Lower lobe of right lung (tissue), 2 donors: ENCODE measurements around the gene OLFML1. TPM values are rescaled to one million over a fixed set of nuclear protein-coding genes. Genes with fewer than 3 reads are reported as not detected.
A peak's percentile ranks its signal among the peaks of the same experiment; 100 is the strongest.

Experiments used
- ATAC-seq, 2 donors: fragments of 200-7000 bp; cut with Tn5 transposase; one replicate each; pipeline ENCODE4 v1.9.1; 2020 to 2022; ENCODE audit warnings: mild to moderate bottlenecking in 2 of 2, moderate library complexity in 2 of 2
- DNase-seq: peaks from one replicate; pipeline ENCODE4 v3.0.0-alpha.2; 2020
- H3K27ac ChIP-seq: fragments of 200-600 bp; one replicate; pipeline ENCODE4 v1.8.0; 2022
- H3K27me3 ChIP-seq: fragments of 200-600 bp; one replicate; pipeline ENCODE4 v1.8.0; 2022; ENCODE audit warnings: low read depth
- H3K36me3 ChIP-seq: fragments of 200-600 bp; one replicate; pipeline ENCODE4 v1.8.0; 2022; ENCODE audit warnings: mild to moderate bottlenecking
- H3K4me1 ChIP-seq: fragments of 200-600 bp; one replicate; pipeline ENCODE4 v1.8.0; 2022
- H3K4me3 ChIP-seq: fragments of 200-600 bp; one replicate; pipeline ENCODE4 v1.8.0; 2022; ENCODE audit warnings: mild to moderate bottlenecking
- H3K9me3 ChIP-seq: fragments of 200-600 bp; one replicate; pipeline ENCODE4 v1.8.0; 2022
- intact Hi-C: fragments of 100-400 bp; cut with DNase I; formaldehyde crosslinking; loops from one replicate; pipeline ENCODE4 v1.11.0; 2022
- total RNA-seq: library from RNA; stranded (reverse); fragmentation: NEBNext Ultra II Directional; extraction: Animal tissue kit (Norgen Biotek cat#: 25700); gene quantifications from one replicate; pipeline ENCODE4 v1.2.1, GENCODE V29; 2021
- TF ChIP-seq, protein P1 (sequence below): fragments of 200-600 bp; IDR thresholded peaks from one replicate; pipeline ENCODE4 v1.8.0; 2022; ENCODE audit warnings: antibody characterized with exemption, mild to moderate bottlenecking
- donor health status: DM: no; HTN: yes; CAD: no; lungs with severe emphysema.

The OLFML1 gene
- total RNA-seq, 1 donor from 2014 or later = 23.2 TPM

DNA sequence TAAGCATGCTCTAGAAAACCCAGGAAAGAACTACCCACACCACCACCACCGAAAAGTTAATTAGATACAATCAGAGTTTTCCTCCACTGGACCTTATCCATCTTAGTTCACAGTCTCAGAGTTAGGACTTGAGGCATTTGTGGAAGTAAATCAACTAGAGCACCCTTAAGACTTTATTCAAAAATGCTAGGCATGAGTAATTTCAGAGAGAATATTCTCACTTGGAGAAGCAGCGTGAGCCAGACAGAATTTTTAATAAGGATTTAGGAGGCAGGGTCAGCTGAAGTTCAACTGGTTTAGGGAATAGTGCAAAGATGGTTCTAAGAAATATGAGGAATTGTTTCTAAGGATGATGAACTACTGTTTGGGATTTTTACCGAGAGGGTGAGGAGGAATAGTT lies 1.2 kb upstream of the OLFML1 start:
- TF ChIP-seq, protein P1, sequence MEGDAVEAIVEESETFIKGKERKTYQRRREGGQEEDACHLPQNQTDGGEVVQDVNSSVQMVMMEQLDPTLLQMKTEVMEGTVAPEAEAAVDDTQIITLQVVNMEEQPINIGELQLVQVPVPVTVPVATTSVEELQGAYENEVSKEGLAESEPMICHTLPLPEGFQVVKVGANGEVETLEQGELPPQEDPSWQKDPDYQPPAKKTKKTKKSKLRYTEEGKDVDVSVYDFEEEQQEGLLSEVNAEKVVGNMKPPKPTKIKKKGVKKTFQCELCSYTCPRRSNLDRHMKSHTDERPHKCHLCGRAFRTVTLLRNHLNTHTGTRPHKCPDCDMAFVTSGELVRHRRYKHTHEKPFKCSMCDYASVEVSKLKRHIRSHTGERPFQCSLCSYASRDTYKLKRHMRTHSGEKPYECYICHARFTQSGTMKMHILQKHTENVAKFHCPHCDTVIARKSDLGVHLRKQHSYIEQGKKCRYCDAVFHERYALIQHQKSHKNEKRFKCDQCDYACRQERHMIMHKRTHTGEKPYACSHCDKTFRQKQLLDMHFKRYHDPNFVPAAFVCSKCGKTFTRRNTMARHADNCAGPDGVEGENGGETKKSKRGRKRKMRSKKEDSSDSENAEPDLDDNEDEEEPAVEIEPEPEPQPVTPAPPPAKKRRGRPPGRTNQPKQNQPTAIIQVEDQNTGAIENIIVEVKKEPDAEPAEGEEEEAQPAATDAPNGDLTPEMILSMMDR = no peak
- H3K27ac ChIP-seq = no peak overlapping the region
- ATAC-seq (no peak), DNase-seq (no peak)
- H3K4me3 ChIP-seq = no peak overlapping the region
- H3K36me3 ChIP-seq = no peaks in the 10 kb centered on the region
- H3K27me3 ChIP-seq = no peaks in the 10 kb centered on the region
- peaks cover 14% of the 10 kb centered on the region for H3K4me1 ChIP-seq
- H3K9me3 ChIP-seq = no peaks in the 10 kb centered on the region
- intact Hi-C loops = no loop called here

DNA sequence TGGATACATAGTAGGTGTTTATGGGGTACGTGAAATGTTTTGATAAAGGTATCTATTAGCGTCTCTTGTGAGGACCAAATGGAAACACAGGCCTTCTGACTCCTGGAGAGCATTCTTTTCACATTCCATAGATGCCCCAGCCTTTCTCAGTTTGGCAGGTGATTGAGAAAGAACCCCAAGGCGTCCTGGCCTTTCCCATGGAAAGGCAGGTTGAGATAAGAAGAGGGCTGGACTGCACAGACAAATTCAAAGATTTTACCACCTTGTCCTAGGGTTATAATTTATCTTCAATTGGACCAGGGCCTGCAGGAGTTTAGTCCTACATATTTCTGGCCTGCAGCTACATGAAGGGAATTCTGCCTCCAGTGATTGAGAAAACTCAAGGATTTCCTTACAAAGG lies 661 bp upstream of the OLFML1 start:
- H3K27ac ChIP-seq = peak overlapping the region; percentile 13
- intact Hi-C loops = no loop called here

DNA sequence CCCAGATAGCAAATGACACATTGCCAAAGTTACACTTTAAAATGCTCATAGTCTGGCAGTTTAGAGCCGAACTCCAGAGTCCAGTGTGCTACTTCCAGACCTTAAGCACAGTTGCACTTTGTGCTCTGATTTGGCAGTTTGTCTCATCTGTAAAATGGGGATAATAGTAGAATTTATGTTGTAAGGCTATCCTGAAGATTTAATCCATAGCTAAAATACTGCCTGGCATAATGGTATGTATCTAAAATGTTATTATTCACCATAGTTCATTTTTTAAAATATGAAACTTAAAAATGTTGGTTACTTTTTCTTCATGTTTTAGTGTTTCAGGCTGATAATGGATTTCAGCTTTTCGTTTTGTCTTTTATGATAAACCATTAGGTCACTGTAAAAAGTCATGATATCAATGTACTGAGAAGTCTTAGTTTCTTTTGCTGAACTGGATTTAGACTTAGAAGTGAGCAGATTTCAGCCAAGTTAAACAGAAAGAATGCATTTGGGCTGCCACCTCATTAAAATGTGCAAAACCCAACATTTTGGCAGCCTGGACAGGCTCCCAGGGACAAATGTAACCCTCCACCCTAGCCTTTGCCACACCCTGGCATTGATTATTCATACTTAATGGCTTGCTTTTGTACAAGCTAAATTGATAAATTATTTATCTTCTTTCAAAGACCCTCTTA lies 933 bp downstream of the OLFML1 start:
- Histone ChIP-seq H3K9me3 (no peaks in the 10 kb centered on the region), H3K4me3 (peak overlapping the region; percentile 53), H3K27me3 (no peaks in the 10 kb centered on the region), H3K4me1 (peaks cover 5% of the 10 kb centered on the region), H3K36me3 (no peaks in the 10 kb centered on the region), H3K27ac (peak overlapping the region; percentile 60)
- TF ChIP-seq, protein P1 = no peak
- no peak for ATAC-seq
- no peak for DNase-seq
- intact Hi-C loops = no loop called here

More for the DNA sequence above, 661 bp upstream of the OLFML1 start:
- TF ChIP-seq, protein P1 = no peak
- Histone ChIP-seq H3K4me1 (peaks cover 10% of the 10 kb centered on the region), H3K36me3 (no peaks in the 10 kb centered on the region), H3K9me3 (no peaks in the 10 kb centered on the region), H3K4me3 (no peak overlapping the region), H3K27me3 (no peaks in the 10 kb centered on the region)
- DNase-seq (no peak), ATAC-seq (peak in 1 of 2 donors; percentile 45)

DNA sequence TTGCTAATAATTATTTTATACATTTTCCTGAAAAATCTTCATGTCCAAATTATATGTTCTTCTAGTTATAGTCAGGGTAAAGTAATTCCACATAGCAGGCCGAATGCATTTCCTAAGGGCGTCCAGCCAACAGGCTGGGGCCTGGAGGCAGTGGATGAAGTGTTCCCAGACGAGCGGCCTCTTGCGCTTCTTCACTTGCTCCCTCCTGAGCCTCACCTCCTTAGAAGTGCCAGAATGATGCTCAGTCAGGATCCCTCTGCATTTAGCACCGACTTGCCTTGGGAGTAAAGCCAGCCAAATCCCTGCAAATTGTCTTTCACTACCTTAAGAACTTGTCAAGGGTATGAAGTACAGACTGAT lies 1.5 kb downstream of the OLFML1 start:
- ATAC-seq (no peak), DNase-seq (no peak)
- peak overlapping the region; percentile 53 for H3K4me3 ChIP-seq
- H3K4me1 ChIP-seq = peaks cover 5% of the 10 kb centered on the region
- H3K27me3 ChIP-seq = no peaks in the 10 kb centered on the region
- TF ChIP-seq, protein P1 = no peak
- H3K36me3 ChIP-seq = no peaks in the 10 kb centered on the region
- H3K27ac ChIP-seq = peak overlapping the region; percentile 4
- intact Hi-C loops = no loop called here
- H3K9me3 ChIP-seq = no peaks in the 10 kb centered on the region

DNA sequence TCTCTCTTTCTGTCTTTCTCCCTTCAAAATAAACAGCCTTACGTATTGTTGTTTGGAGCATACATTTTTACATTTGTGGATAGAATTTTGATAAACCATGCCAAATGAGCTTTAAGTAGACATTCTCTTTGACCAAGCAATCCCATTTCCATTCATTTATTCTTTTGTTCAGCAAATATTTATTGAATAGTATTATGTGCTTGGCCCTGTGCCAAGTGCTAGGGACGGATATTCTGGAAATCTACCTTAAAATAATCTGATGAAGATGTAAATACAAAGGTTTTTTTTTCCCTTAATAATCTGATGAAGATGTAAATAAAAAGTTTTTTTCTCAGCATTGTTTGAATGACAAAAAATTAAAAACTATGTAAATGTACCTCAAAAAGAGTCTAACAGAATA lies 2.1 kb downstream of the OLFML1 start:
- H3K4me1 ChIP-seq = peaks cover 5% of the 10 kb centered on the region
- intact Hi-C loops = no loop called here
- TF ChIP-seq, protein P1 = no peak
- H3K27ac ChIP-seq = peak overlapping the region; percentile 4
- H3K27me3 ChIP-seq = no peaks in the 10 kb centered on the region
- H3K4me3 ChIP-seq = peak overlapping the region; percentile 53
- no peaks in the 10 kb centered on the region for H3K36me3 ChIP-seq
- no peak for DNase-seq
- ATAC-seq = no peak
- H3K9me3 ChIP-seq = no peaks in the 10 kb centered on the region
